Suppressor macrophage treated with lipopolysaccharide for 4 hours (primary cell): ENCODE data around the gene TEX19.
A peak's percentile ranks its signal among the peaks of the same experiment; 100 is the strongest.
"Not testable (repeated sequence)": the region's sequence is repeated elsewhere in the genome, so short reads cannot be mapped to it uniquely, and the experiment has no call there.

Experiments
- DNase-seq: peaks from one replicate; pipeline ENCODE4 v3.0.0-alpha.2; 2020

Gene TEX19

GRCh38 chr17:82392941-82393340, 33.9 kb downstream of the TEX19 start:
- no peak for DNase-seq

GRCh38 chr17:82394278-82394677, 35.2 kb downstream of the TEX19 start:
- no peak for DNase-seq

GRCh38 chr17:82396601-82397435, 37.8 kb downstream of the TEX19 start:
- DNase-seq: peak; percentile 45

DNA sequence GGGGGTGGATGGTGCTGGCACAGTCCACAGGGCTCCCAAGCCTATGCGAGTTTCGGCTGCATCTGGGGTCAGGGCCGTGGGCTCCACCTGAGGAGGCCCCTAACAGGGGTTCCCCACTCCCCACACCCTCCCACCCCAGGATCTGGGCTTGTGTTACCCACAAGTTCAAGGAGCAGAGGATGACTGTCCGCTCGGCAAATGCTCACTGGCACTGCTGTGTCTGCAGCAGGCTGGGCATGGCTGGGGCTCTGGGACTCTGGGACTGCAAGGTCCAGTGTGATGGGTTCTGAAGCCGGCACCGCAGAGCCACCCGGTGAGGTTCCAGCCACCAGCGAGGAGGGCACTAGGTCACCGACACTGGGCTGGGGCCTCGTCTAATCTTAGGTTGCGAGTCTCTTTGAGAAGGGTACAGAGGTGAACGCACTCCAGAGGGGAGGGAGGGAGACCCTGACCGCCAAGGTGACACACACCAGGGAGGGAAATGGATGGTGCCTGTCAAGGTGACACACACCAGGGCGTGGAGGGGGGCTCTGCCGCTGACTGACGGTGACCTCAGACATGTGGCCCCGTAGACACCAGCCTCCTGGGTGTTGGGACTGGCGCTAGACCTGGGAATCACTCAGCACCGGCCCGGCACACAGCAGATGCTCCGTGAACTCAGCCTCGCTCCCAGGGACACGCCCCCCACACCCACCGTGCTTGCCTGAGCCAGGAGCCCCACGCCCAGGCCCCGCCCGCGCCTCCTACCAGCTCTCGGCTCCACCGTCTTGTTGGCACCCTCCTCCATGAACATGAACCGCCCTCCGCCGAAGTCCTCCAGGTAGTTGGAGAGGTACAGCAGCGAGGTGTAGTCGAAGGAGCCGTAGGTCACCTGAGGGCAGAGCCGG, 38.6 kb downstream of the TEX19 start:
- DNase-seq: no peak

- DNase-seq: no peak
Measured at GRCh38 chr17:82399041-82399441, 40.0 kb downstream of the TEX19 start.

DNA sequence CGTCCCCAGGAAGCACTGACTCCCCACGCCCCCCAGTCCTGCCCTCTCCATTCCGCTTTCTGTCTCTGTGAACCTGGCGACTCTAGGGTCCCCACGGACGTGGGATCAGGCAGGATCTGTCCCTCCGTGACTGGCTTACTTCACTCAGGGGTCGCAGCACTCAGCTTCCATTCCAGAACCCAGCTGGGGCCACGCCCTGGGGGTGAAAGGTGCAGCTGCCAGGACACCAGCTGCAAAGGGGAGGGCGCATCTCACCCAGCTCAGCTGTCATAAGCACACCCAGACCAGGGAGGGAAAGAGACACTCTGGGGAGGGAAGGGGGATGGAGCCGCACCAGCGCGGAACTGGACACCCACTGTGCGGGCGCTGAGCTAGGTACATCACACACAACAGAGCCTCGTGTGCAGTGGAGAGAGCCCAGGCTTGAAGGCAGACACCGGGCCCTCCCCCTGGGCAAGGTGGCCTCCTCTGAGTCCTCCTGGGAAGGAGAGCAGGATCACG, 40.6 kb downstream of the TEX19 start:
- no peak for DNase-seq

DNA sequence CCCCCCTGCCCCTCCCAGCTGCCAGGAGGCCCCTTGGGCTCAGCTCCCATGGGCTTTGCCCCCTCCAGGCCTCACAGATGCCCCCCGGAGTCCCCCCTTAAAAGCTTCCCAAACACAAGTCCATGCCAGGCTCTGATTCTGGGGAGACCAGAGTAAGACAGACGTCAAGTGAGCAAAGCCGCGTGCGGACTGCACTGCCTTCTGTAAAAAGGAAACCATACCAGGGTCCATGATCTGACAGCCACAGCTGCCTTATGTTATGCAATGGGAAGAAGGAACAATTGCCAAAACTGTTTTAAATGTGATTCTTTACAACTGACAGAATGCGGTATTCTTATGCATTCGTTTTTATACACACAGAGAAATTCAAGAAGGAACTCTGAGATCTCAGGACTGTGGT, 41.2 kb downstream of the TEX19 start:
- DNase-seq: peak; percentile 68

GRCh38 chr17:82400830-82401229, 41.8 kb downstream of the TEX19 start:
- DNase-seq: peak; percentile 79

DNA sequence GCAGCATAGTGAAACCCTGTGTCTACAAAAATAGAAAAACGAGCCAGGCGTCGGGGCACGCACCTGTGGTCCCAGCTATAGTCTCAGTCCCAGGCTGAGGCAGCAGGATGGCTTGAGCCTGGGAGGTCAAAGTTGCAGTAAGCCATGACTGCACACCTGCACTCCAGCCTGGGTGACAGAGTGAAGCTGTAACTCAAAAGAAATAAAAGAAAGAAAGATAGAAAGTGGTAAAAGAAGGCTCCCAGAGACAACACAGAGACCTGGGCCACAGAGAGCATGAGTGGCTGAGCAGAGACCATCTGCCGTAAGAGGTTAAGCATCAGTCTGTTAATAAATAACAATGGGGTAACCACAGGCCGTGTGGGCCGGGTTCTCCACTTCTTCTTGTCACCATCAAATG, 43.8 kb downstream of the TEX19 start:
- no peak for DNase-seq

DNA sequence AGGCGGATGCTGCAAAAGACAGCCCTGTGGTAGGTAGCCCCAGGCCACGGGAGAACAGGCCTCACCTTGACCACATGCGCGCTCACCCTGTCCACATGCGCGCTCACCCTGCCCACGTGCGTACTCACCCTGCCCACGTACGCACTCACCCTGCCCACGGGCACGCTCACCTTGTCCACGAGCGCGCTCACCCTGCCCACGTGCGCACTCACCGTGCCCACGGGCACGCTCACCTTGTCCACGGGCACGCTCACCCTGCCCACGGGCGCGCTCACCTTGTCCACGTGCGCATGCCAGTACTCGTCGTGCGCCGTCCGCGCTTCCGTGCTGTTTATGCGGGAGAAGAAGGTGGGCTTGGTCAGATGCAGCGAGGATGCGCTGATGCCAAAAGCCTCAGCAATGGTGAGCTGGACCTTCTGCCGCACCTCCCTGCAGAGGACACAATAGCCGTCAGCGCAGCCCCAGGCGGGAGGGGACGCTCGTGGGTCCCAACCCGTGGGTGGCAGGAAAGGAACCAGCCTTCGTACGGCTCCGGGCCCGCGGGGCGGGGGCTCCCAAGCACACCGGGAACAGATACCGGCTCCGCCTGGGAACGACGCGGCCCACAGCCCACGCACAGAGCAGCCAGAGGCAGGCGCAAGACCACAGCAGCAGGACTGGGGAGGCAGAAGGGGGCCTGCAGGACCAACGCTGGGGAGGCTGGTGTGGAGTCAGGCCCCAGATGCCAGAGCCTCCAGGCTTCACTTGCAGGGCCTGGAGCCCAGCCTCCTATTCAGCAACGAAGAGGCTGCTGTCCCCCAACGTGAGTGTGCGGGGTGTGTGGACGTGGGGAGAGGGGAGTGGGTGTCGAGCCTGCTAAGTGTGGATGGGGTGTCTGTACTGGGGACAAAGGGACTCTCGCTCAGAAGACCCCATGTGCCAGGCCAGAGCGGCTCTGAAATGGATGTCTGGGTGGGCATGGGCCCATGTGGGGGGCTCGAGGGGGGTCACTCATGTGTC, 44.9 kb downstream of the TEX19 start:
- no peak for DNase-seq

- no peak for DNase-seq
Measured at GRCh38 chr17:82405051-82405450, 46.0 kb downstream of the TEX19 start.

GRCh38 chr17:82406131-82406671, 47.2 kb downstream of the TEX19 start:
- no peak for DNase-seq

DNA sequence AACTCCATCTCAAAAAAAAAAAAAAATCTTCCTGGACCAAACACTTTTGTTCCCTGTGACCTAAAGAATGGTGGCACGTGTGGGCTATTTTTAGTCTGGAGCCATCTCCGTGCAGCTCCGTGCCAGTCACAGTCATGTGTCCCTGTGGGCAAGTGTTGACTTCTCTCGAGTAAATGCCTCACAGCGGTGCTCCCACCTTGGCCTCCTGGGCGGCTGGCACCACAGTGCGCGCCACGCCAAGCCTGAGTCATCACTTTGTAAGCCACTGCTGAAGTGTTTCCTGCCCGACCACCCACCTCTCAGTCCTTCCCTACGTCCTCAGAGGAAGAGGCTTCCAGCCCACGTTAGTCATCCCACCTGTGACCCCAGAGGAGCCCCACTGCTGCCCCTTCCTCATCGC, 48.2 kb downstream of the TEX19 start:
- peak; percentile 52 for DNase-seq

GRCh38 chr17:82408288-82408937, 49.4 kb downstream of the TEX19 start:
- DNase-seq: no peak

GRCh38 chr17:82408938-82409318, 49.9 kb downstream of the TEX19 start:
- DNase-seq: no peak

- DNase-seq: no peak
Measured at GRCh38 chr17:82410014-82410716, 51.1 kb downstream of the TEX19 start.

- no peak for DNase-seq
Measured at GRCh38 chr17:82411396-82412053, 52.5 kb downstream of the TEX19 start.

GRCh38 chr17:82412081-82412480, 53.0 kb downstream of the TEX19 start:
- DNase-seq: not testable (repeated sequence)

- no peak for DNase-seq
Measured at GRCh38 chr17:82412535-82413520, 53.8 kb downstream of the TEX19 start.
